ENCODE results near the gene GUCA1A. TPM values are rescaled to one million over a fixed set of nuclear protein-coding genes. Genes with fewer than 3 reads are reported as not detected.

The GUCA1A gene
- total RNA-seq, 1 experiment from 2014 or later = not detected

GRCh38 chr6:42158011-42158410 is 15.2 kb upstream of the GUCA1A start:
- intact Hi-C loops (cut with micrococcal nuclease) = no loop called here
- ATAC-seq = no peak
- no peaks in the 10 kb centered on the region for H3K79me2 ChIP-seq (ENCODE audit: low read length)
- no peaks in the 10 kb centered on the region for H3K4me1 ChIP-seq (ENCODE audit: insufficient read depth, low read length)
- H2AFZ ChIP-seq (ENCODE audit: low read length) = no peak overlapping the region
- no peaks in the 10 kb centered on the region for H3F3A ChIP-seq (ENCODE audit: low read length, unreplicated experiment)
- no peaks in the 10 kb centered on the region for H3K36me3 ChIP-seq (ENCODE audit: low read depth, low read length)
- no peak overlapping the region for H3K4me2 ChIP-seq (ENCODE audit: low read length)
- no TSS peak for BruUV-seq (replicated peaks)
- no peak overlapping the region for H3K27ac ChIP-seq (ENCODE audit: low read length)
- no peak overlapping the region for H3K9ac ChIP-seq (ENCODE audit: low read length)
- TF ChIP-seq EZH2phosphoT487 (IDR thresholded peaks at IDR 0.05; ENCODE audit: borderline replicate concordance, low read length) (no peak), EZH2 (IDR thresholded peaks at IDR 0.05; ENCODE audit: low read length, unreplicated experiment) (no peak), CTCF (conservative IDR thresholded peaks at IDR 0.05; ENCODE audit: low read depth, low read length) (no peak)
- ChIA-PET POLR2A (ENCODE audit: unreplicated experiment) (no interaction called here), CTCF (no interaction called here)
- no peaks in the 10 kb centered on the region for H3K9me2 ChIP-seq (replicated peaks; ENCODE audit: low read length)
- H3K27me3 ChIP-seq (ENCODE audit: low read length) = no peaks in the 10 kb centered on the region
- H3K9me3 ChIP-seq (ENCODE audit: low read length) = no peaks in the 10 kb centered on the region
- H4K20me1 ChIP-seq (ENCODE audit: low read length) = no peaks in the 10 kb centered on the region
- H3K4me3 ChIP-seq (ENCODE audit: low read length) = no peak overlapping the region
- DNase-seq = no peak

GRCh38 chr6:42158631-42159030 is 14.5 kb upstream of the GUCA1A start:
- no peaks in the 10 kb centered on the region for H3F3A ChIP-seq (ENCODE audit: low read length, unreplicated experiment)
- H3K4me2 ChIP-seq (ENCODE audit: low read length) = no peak overlapping the region
- no peaks in the 10 kb centered on the region for H3K9me3 ChIP-seq (ENCODE audit: low read length)
- no peak overlapping the region for H3K27ac ChIP-seq (ENCODE audit: low read length)
- TF ChIP-seq EZH2phosphoT487 (IDR thresholded peaks at IDR 0.05; ENCODE audit: borderline replicate concordance, low read length) = no peak
- TF ChIP-seq CTCF (conservative IDR thresholded peaks at IDR 0.05; ENCODE audit: low read depth, low read length) = no peak
- no peak for TF ChIP-seq EZH2 (IDR thresholded peaks at IDR 0.05; ENCODE audit: low read length, unreplicated experiment)
- POLR2A ChIA-PET (ENCODE audit: unreplicated experiment) = no interaction called here
- H3K4me1 ChIP-seq (ENCODE audit: insufficient read depth, low read length) = no peaks in the 10 kb centered on the region
- H3K9me2 ChIP-seq (replicated peaks; ENCODE audit: low read length) = no peaks in the 10 kb centered on the region
- no TSS peak for BruUV-seq (replicated peaks)
- no peak overlapping the region for H3K4me3 ChIP-seq (ENCODE audit: low read length)
- H3K79me2 ChIP-seq (ENCODE audit: low read length) = no peaks in the 10 kb centered on the region
- H2AFZ ChIP-seq (ENCODE audit: low read length) = no peak overlapping the region
- intact Hi-C loops (cut with micrococcal nuclease) = no loop called here
- no peak overlapping the region for H3K9ac ChIP-seq (ENCODE audit: low read length)
- CTCF ChIA-PET = no interaction called here
- ATAC-seq (no peak), DNase-seq (no peak)
- no peaks in the 10 kb centered on the region for H3K36me3 ChIP-seq (ENCODE audit: low read depth, low read length)
- H4K20me1 ChIP-seq (ENCODE audit: low read length) = no peaks in the 10 kb centered on the region
- no peaks in the 10 kb centered on the region for H3K27me3 ChIP-seq (ENCODE audit: low read length)

- H3K4me2 ChIP-seq (ENCODE audit: low read length) = no peak overlapping the region
- no peaks in the 10 kb centered on the region for H3K9me3 ChIP-seq (ENCODE audit: low read length)
- no peak overlapping the region for H3K4me3 ChIP-seq (ENCODE audit: low read length)
- H3K9ac ChIP-seq (ENCODE audit: low read length) = no peak overlapping the region
- BruUV-seq (replicated peaks) = no TSS peak
- no peaks in the 10 kb centered on the region for H3K4me1 ChIP-seq (ENCODE audit: insufficient read depth, low read length)
- intact Hi-C loops (cut with micrococcal nuclease) = no loop called here
- no peaks in the 10 kb centered on the region for H3K9me2 ChIP-seq (replicated peaks; ENCODE audit: low read length)
- no peak overlapping the region for H2AFZ ChIP-seq (ENCODE audit: low read length)
- no peaks in the 10 kb centered on the region for H4K20me1 ChIP-seq (ENCODE audit: low read length)
- no peak overlapping the region for H3K27ac ChIP-seq (ENCODE audit: low read length)
- no peaks in the 10 kb centered on the region for H3K27me3 ChIP-seq (ENCODE audit: low read length)
- CTCF ChIA-PET = no interaction called here
- TF ChIP-seq CTCF (conservative IDR thresholded peaks at IDR 0.05; ENCODE audit: low read depth, low read length) (no peak), EZH2 (IDR thresholded peaks at IDR 0.05; ENCODE audit: low read length, unreplicated experiment) (no peak), EZH2phosphoT487 (IDR thresholded peaks at IDR 0.05; ENCODE audit: borderline replicate concordance, low read length) (no peak)
- no peak for ATAC-seq
- no peaks in the 10 kb centered on the region for H3F3A ChIP-seq (ENCODE audit: low read length, unreplicated experiment)
- H3K36me3 ChIP-seq (ENCODE audit: low read depth, low read length) = no peaks in the 10 kb centered on the region
- POLR2A ChIA-PET (ENCODE audit: unreplicated experiment) = no interaction called here
- DNase-seq = no peak
- no peaks in the 10 kb centered on the region for H3K79me2 ChIP-seq (ENCODE audit: low read length)
Measured at GRCh38 chr6:42159431-42160024, 13.6 kb upstream of the GUCA1A start.
